GM12801 (cell line): Measurements from ENCODE around the gene YY1AP1.

Experiments used
- TF ChIP-seq, protein P1 (sequence below): IDR thresholded peaks from one replicate; pipeline ENCODE4 v1.5.1; 2011; ENCODE audit warnings: control low read depth; ENCODE audit not compliant: insufficient read length; ENCODE audit errors: extremely low read depth

YY1AP1 gene

GRCh38 chr1:155678027-155678426, 10.5 kb downstream of the YY1AP1 start:
- TF ChIP-seq, protein P1, sequence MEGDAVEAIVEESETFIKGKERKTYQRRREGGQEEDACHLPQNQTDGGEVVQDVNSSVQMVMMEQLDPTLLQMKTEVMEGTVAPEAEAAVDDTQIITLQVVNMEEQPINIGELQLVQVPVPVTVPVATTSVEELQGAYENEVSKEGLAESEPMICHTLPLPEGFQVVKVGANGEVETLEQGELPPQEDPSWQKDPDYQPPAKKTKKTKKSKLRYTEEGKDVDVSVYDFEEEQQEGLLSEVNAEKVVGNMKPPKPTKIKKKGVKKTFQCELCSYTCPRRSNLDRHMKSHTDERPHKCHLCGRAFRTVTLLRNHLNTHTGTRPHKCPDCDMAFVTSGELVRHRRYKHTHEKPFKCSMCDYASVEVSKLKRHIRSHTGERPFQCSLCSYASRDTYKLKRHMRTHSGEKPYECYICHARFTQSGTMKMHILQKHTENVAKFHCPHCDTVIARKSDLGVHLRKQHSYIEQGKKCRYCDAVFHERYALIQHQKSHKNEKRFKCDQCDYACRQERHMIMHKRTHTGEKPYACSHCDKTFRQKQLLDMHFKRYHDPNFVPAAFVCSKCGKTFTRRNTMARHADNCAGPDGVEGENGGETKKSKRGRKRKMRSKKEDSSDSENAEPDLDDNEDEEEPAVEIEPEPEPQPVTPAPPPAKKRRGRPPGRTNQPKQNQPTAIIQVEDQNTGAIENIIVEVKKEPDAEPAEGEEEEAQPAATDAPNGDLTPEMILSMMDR = no peak

- TF ChIP-seq, protein P1 = no peak
Measured at GRCh38 chr1:155673003-155673402, 15.6 kb downstream of the YY1AP1 start.

GRCh38 chr1:155671750-155672149, 16.8 kb downstream of the YY1AP1 start:
- TF ChIP-seq, protein P1 = no peak

DNA sequence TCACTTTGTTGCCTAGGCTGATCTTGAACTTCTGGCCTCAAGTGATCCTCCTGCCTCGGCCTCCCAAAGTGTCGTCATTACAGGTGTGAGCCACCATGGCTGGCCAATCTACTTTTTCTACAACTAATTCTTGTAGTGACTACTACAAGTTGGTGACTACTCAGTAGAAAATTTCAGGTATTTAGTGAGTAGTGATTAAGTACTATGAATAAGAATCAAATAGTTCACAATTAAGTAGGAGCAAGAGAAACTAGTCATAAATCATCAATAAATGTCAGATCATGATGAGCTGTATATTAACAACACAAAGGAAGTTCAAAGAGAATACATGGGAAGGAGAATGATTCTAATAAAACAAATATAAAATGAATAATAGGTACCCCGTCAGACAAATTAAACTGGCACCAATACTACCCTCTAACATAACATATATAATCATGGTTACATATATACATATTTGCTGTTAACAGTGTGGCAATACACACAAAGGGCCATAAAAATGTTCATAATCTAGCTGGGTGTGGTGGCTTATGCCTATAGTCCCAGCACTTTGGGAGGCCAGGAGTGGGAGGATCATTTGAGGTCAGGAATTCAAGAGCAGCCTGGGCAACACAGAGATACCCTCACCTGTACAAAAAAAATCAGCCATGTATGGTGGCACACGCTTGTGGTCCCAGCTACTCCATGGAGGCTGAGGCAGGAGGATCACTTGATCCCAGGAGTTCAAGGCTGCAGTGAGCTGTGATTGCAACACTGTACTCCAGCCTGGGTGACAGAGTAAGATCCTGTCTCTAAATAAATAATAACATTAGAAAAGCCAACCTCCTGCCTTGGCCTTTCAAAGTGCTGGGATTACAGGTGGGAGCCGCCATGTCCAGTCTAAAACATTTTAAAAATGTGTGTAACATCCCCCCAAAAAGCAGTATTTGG, 19.1 kb downstream of the YY1AP1 start:
- TF ChIP-seq, protein P1 = no peak

GRCh38 chr1:155657463-155657862, 31.1 kb downstream of the YY1AP1 start:
- TF ChIP-seq, protein P1 = no peak

GRCh38 chr1:155652951-155653350, 35.6 kb downstream of the YY1AP1 start:
- TF ChIP-seq, protein P1 = no peak

GRCh38 chr1:155651861-155652661, 36.5 kb downstream of the YY1AP1 start:
- TF ChIP-seq, protein P1 = no peak
